ENCODE measurements around the gene SLC1A7.

The SLC1A7 gene

DNA sequence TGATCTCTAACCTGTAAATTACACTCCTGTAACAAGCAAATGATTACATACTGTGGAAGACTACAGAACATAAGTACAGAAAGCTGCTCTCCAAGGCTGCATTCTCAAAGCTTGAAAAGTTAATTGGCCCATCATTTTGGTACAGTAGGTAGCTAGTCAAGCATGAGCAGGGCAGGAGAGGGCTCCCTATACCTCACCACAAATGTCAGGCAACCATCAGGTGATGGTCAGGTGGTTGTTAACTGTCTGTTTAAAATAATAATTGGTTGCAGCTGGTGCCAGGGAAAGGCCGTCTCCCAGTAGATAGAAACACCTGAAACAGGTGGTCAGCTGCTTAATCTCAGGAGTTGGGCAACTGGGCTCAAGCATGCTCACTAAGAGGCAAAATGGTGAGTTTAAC, 13.1 kb upstream of the SLC1A7 start:
- no peak for TF ChIP-seq CTCF (IDR thresholded peaks at IDR 0.05; ENCODE audit: low read depth, low read length, missing control alignments)
- DNase-seq (ENCODE audit: low read depth) = no peak
- no peak overlapping the region for H3K4me3 ChIP-seq (ENCODE audit: low read depth, low read length)
- in situ Hi-C loops (cut with HindIII; ENCODE audit: low sequenced_read_pairs) = no loop called here

- H3K4me3 ChIP-seq (ENCODE audit: low read depth, low read length) = no peak overlapping the region
- in situ Hi-C loops (cut with HindIII; ENCODE audit: low sequenced_read_pairs) = no loop called here
- no peak for TF ChIP-seq CTCF (IDR thresholded peaks at IDR 0.05; ENCODE audit: low read depth, low read length, missing control alignments)
- no peak for DNase-seq (ENCODE audit: low read depth)
Measured at GRCh38 chr1:53154859-53155438, 12.5 kb upstream of the SLC1A7 start.

DNA sequence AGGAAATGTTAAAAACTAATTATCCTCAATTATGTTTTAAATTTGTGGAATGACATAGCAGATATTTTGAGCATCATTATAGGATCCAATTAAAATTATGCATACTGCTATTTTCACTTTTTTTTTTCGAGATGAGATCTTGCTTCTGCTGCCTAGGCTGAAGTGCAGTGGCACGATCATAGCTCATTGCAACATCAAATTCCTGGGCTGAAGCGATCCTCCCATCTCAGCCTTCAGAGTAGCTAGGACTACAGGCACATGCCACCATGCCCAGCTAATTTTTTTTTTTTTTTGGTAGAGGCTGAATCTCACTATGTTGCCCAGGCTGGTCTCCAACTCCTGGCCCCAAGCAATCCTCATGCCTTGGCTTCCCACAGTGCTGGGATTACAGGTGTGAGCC, 11.3 kb upstream of the SLC1A7 start:
- in situ Hi-C loops (cut with HindIII; ENCODE audit: low sequenced_read_pairs) = no loop called here
- H3K4me3 ChIP-seq (ENCODE audit: low read depth, low read length) = no peak overlapping the region
- no peak for TF ChIP-seq CTCF (IDR thresholded peaks at IDR 0.05; ENCODE audit: low read depth, low read length, missing control alignments)
- no peak for DNase-seq (ENCODE audit: low read depth)

- H3K4me3 ChIP-seq (ENCODE audit: low read depth, low read length) = no peak overlapping the region
- no peak for TF ChIP-seq CTCF (IDR thresholded peaks at IDR 0.05; ENCODE audit: low read depth, low read length, missing control alignments)
- in situ Hi-C loops (cut with HindIII; ENCODE audit: low sequenced_read_pairs) = no loop called here
- no peak for DNase-seq (ENCODE audit: low read depth)
Measured at GRCh38 chr1:53148123-53148522, 5.7 kb upstream of the SLC1A7 start.

DNA sequence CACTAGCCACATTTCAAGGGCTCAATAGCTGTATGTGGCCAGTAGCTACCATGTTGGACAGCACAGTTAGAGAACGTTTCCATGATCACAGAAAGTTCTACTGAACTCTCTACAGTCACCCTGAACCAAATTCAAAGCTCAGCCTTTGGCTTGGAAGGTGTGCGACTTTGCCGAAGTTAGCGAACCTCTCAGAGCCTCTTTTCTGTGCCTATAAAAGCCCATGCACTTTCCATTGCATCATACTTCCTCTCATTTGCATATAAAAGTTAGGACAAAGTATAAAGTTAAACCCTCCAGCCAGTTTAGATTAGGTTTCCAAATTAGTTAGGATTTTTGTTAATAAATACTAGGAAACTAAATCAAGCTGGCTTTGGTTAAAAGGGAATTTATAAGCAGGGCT, 4.7 kb upstream of the SLC1A7 start:
- in situ Hi-C loops (cut with HindIII; ENCODE audit: low sequenced_read_pairs) = no loop called here
- DNase-seq (ENCODE audit: low read depth) = no peak
- no peak overlapping the region for H3K4me3 ChIP-seq (ENCODE audit: low read depth, low read length)
- no peak for TF ChIP-seq CTCF (IDR thresholded peaks at IDR 0.05; ENCODE audit: low read depth, low read length, missing control alignments)

DNA sequence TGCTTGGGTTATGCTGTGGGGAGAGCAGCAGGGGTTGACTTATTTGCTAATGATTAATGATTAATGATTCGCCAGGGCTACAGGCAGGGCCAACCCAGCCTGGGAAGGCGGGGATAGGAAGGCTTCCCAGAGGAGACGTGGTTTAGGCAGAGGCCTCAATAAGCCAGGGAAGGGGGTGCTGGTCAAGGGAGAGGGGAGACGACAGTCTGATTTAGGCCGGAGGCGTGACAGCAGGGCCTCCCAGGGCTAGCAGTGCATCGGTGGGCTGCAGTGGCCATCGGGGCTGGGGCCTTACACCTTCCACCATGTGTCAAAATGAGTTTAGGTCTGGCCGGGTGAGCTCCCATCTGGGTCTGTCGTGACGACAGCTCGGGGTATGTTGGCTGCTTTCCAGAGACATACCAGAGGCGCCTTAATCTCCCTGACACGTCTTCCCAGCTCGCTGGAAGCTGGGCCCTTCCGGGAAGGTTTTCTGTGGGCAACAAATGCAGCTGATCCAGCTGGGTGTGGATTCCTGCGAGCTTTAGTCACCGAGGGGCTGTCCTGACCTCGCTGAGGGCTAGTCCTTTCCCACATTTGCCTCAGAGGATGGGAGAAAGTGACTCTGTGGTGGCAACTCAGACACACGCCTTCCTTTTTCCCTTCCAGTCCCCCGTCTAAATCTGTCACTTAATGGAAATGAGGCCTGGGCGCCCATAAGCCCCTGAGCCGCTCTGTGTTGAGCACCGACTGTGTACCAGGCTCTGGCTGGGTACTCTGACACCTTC, 3.7 kb upstream of the SLC1A7 start:
- in situ Hi-C loops (cut with HindIII; ENCODE audit: low sequenced_read_pairs) = no loop called here
- no peak overlapping the region for H3K4me3 ChIP-seq (ENCODE audit: low read depth, low read length)
- TF ChIP-seq CTCF (IDR thresholded peaks at IDR 0.05; ENCODE audit: low read depth, low read length, missing control alignments) = no peak
- peak; percentile 98 for DNase-seq (ENCODE audit: low read depth)
